ENCODE measurements around the gene RBM17. TPM values are rescaled to one million over a fixed set of nuclear protein-coding genes. Genes with fewer than 3 reads are reported as not detected.

The RBM17 gene
- total RNA-seq, 1 experiment from 2014 or later, result 65.4 TPM

GRCh38 chr10:6059506-6059905, 29.3 kb upstream of the RBM17 start:
- Histone ChIP-seq H3K4me3 (ENCODE audit: low read depth in 2 of 2, low read length in 2 of 2) (no peak overlapping the region), H3K27ac (ENCODE audit: low read length) (no peak overlapping the region), H3K27me3 (ENCODE audit: control insufficient read depth, insufficient read depth, low read length) (no peaks in the 10 kb centered on the region), H3K4me1 (ENCODE audit: control insufficient read depth, insufficient read depth, low read length) (no peaks in the 10 kb centered on the region), H3K36me3 (ENCODE audit: control insufficient read depth, insufficient read depth, low read length) (no peaks in the 10 kb centered on the region), H3K9me3 (ENCODE audit: control insufficient read depth, insufficient read depth, low read depth, low read length) (no peaks in the 10 kb centered on the region)
- BruUV-seq (replicated peaks), result no TSS peak
- in situ Hi-C loops (cut with HindIII; ENCODE audit: low pct_unique_long_range_greater_than_20kb, low sequenced_read_pairs) (no loop called here), intact Hi-C loops (cut with micrococcal nuclease; ENCODE audit: unreplicated experiment) (loop anchor here (10.0 kb wide), 1 partner anchor 115 kb away; no protein-coding TSS in a partner anchor)
- POLR2A ChIA-PET, result no interaction called here
- DNase-seq (ENCODE audit: low read depth, low spot score) (no peak), ATAC-seq (no peak)
- CTCF ChIA-PET, result no interaction called here
- TF ChIP-seq TCF7L2 (IDR thresholded peaks at IDR 0.05; ENCODE audit: low read depth, low read length), result no peak

GRCh38 chr10:6061056-6061455, 27.8 kb upstream of the RBM17 start:
- in situ Hi-C loops (cut with HindIII; ENCODE audit: low pct_unique_long_range_greater_than_20kb, low sequenced_read_pairs), result no loop called here

More at GRCh38 chr10:6061056-6061455, 27.8 kb upstream of the RBM17 start:
- ChIA-PET POLR2A (no interaction called here), CTCF (no interaction called here)
- intact Hi-C loops (cut with micrococcal nuclease; ENCODE audit: unreplicated experiment), result no loop called here
- no TSS peak for BruUV-seq (replicated peaks)
- Histone ChIP-seq H3K9me3 (ENCODE audit: control insufficient read depth, insufficient read depth, low read depth, low read length) (no peaks in the 10 kb centered on the region), H3K36me3 (ENCODE audit: control insufficient read depth, insufficient read depth, low read length) (no peaks in the 10 kb centered on the region), H3K4me3 (ENCODE audit: low read depth in 2 of 2, low read length in 2 of 2) (no peak overlapping the region), H3K4me1 (ENCODE audit: control insufficient read depth, insufficient read depth, low read length) (no peaks in the 10 kb centered on the region), H3K27me3 (ENCODE audit: control insufficient read depth, insufficient read depth, low read length) (no peaks in the 10 kb centered on the region; the same call in 1 of the 2 replicates), H3K27ac (ENCODE audit: low read length) (no peak overlapping the region)
- ATAC-seq, result no peak
- TF ChIP-seq CTCF (IDR thresholded peaks at IDR 0.05), result no peak
- no peak for TF ChIP-seq REST (IDR thresholded peaks at IDR 0.05; ENCODE audit: insufficient read depth in 1 of 2, low read depth in 2 of 2, low read length in 1 of 2)
- no peak for TF ChIP-seq SIN3A (IDR thresholded peaks at IDR 0.05; ENCODE audit: borderline replicate concordance, insufficient read depth, low read depth, low read length)
- no peak for TF ChIP-seq POLR2AphosphoS5 (IDR thresholded peaks at IDR 0.05; ENCODE audit: low read depth, low read length)
- no peak for TF ChIP-seq TCF7L2 (IDR thresholded peaks at IDR 0.05; ENCODE audit: low read depth, low read length)
- no peak for DNase-seq (ENCODE audit: low read depth, low spot score)

Data from Panc1 (cell line).